Measurements from ENCODE around the gene FAM171A1. TPM values are rescaled to one million over a fixed set of nuclear protein-coding genes. Genes with fewer than 3 reads are reported as not detected.

FAM171A1 gene
- total RNA-seq, 1 donor: 16.8 TPM

DNA sequence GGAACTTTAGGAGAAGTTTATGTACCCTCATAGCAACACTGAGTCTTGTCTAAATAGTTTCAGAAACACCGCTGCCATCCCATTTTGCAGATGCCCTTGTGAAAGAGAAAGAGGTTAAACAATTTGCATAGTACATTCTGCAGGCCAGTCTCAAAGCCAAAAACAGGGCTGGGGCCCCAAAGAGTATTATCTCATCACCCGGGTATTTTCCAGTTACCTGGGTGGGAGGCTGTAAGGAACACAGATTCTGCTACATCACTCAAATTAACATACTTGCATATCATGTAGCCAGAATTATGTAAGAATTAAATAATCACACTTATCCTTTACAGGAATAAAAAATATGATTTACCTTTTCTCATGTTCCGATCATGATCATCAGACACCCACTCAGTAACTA lies 3.1 kb upstream of the FAM171A1 start:
- no peak overlapping the region for H3K4me3 ChIP-seq (ENCODE audit: low read depth, low read length)
- TF ChIP-seq, protein P1, sequence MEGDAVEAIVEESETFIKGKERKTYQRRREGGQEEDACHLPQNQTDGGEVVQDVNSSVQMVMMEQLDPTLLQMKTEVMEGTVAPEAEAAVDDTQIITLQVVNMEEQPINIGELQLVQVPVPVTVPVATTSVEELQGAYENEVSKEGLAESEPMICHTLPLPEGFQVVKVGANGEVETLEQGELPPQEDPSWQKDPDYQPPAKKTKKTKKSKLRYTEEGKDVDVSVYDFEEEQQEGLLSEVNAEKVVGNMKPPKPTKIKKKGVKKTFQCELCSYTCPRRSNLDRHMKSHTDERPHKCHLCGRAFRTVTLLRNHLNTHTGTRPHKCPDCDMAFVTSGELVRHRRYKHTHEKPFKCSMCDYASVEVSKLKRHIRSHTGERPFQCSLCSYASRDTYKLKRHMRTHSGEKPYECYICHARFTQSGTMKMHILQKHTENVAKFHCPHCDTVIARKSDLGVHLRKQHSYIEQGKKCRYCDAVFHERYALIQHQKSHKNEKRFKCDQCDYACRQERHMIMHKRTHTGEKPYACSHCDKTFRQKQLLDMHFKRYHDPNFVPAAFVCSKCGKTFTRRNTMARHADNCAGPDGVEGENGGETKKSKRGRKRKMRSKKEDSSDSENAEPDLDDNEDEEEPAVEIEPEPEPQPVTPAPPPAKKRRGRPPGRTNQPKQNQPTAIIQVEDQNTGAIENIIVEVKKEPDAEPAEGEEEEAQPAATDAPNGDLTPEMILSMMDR (IDR thresholded peaks at IDR 0.05; ENCODE audit: insufficient read depth, low read depth, low read length): no peak
- DNase-seq (ENCODE audit: low read depth): no peak

DNA sequence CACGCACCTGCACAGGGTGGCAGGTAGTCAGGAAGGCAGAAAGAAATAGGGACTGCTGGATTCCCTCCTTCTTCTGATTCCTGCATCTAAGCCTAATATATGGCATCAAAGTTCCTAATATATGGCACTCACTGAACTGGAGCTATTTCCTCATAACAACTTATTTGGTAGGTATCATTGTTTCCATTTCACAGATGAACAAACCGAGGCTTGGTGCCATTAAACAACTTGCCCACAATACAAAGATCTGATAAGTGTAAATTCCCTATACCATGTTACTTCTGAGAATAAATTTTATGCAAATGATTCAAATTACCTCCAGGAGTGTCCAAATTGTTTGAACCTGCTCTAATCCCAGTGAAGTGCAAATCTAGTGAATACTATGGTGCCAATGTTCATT lies 2.1 kb upstream of the FAM171A1 start:
- DNase-seq (ENCODE audit: low read depth): no peak
- H3K4me3 ChIP-seq (ENCODE audit: low read depth, low read length): no peak overlapping the region
- TF ChIP-seq, protein P1 (IDR thresholded peaks at IDR 0.05; ENCODE audit: insufficient read depth, low read depth, low read length): no peak

DNA sequence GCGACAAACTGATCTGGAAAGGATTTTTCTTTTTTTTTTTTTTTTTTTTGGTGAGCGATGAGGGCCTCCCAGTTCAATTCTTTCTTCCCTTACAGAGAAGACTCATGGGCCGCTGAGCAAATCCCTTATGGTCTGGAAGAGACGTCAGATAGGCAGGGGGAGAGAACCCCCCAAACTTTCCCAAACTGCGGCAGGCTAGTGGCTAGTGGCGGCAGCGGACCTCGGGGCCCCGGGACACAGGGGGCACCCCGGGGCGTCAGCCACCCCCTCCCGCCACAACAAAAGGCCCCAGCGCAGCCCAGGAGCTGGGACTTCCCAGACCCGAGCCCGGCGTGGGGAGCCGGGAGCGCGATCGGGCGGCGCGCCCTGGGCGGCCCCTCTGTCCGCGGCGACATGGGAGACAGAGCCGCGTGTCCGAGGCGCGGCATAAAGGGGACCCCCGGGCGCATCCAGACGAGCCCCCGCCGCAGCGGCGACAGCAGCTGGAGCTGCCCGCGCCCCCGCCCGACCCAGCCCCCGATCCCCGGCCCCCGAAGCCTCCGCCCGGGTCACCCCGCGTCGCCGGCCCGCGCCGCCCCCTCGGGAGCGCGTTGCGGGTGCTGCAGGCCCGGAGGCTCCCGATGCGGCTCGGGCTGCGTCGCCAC lies 755 bp downstream of the FAM171A1 start:
- H3K4me3 ChIP-seq (ENCODE audit: low read depth, low read length): peak overlapping the region; percentile 62
- DNase-seq (ENCODE audit: low read depth): peak; percentile 32
- TF ChIP-seq, protein P1 (IDR thresholded peaks at IDR 0.05; ENCODE audit: insufficient read depth, low read depth, low read length): no peak

DNA sequence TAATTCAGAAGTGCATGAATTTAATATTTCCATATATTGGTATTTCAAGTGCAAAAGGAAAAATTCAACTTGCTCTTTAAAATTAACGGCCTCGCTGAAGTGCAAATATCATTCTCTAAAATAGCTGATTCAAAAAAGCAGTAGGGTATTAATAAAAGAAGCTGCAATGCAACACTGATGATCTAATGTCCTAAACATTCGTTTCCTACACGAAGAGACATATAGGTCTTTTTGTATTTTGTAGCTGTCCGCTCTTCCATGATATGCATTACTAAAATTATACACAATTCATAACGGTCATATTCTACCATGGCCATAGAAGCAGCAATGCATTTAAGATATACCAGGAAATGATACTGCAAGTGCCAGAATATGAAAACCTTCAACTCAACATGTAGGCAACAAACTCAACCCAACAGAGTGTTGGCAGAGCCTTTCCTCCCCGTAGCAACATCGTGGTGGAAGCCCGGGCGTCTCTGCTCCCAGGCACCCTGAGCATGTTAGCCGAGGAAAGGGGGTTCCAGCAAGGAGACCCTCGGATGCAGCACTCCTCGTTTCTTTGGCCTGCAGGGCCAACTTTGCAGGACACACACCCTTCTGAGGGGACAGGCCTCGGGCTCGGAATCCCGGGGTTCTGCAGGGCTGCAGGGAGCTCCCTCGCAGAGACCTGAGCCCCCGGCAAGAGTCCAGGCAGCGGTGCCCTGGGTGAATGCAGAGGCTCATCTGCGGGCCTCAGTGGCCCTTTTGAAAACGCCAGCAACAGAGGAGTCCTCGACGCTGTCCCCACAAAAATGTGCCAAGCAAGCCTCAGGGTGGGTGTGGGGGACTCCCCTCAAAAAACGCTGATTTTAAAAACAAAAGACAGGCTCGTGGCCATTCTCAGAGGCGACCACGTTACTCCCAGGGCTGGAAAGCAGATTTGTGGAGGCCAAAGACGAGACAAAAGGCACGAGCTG lies 1.6 kb downstream of the FAM171A1 start:
- TF ChIP-seq, protein P1 (IDR thresholded peaks at IDR 0.05; ENCODE audit: insufficient read depth, low read depth, low read length): no peak
- H3K4me3 ChIP-seq (ENCODE audit: low read depth, low read length): peak overlapping the region; percentile 62
- no peak for DNase-seq (ENCODE audit: low read depth)

DNA sequence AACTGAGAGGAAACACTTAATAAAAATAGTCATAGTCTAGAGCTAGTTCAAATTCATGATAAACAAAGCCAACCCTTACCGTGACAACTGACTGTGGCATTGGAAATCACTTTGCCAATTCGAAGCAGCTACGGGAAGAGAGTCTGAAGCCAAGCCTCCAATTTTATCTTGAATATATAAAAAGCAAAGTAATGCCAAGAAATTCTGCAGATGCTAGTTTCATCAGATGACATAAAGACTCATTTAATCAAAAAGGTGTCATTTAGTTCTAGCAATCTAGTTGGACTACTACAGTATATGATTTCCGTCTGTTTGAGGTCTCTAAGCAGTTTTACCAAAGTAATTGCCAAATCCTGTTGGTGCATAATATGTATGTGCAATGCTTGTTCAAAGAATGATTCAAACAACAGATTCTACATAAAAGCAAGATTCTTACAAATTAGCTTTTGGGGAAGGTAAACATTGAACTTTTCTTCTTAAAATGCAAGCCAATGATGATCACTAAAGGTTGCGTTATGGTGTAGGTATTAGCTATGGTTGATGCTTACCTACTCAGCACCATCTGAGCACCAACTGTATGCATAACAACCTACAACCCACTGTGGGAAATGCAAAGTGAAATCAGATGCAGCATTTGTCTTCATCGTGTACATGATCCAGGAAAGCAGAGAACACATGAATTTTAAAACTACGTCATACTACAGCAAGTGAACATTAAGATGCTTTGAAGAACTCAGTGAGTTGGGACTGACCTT lies 2.8 kb downstream of the FAM171A1 start:
- TF ChIP-seq, protein P1 (IDR thresholded peaks at IDR 0.05; ENCODE audit: insufficient read depth, low read depth, low read length): no peak
- DNase-seq (ENCODE audit: low read depth): no peak
- no peak overlapping the region for H3K4me3 ChIP-seq (ENCODE audit: low read depth, low read length)

DNA sequence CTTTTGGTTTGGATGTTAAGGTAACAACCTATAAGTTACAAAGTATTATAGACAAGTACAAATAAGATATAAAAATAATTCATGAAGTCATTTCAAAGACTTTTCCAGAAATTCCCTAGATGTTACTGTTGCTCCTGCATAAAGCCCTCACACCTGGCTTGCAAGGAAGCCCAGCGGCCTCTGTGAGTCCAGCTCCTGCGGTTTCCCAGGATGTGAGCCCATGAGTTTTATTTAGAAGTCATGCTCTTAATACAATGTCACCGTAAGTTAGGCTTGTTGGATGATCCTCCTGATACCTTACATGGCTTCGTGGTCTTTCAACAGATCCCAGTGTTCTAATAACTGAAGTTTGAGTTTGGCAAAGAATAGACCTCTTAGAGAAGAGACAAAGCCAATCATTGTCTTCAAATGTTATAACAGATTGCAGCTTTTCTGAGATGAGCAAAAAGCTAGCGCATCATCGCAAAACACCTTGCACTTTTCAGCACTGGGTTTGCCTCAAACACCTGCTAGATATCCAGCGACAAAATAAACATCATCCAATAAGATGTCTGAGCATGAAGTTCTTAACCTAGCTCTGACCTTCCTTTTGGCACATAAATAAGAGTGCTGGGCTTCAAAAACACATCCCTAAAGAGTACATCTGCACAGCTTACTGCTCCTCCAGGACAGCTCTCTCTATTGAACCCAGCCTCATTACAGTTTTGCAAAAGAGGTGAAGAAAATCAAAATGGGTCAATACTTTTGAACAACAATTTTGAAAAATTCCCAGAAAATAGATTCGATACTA lies 3.6 kb downstream of the FAM171A1 start:
- TF ChIP-seq, protein P1 (IDR thresholded peaks at IDR 0.05; ENCODE audit: insufficient read depth, low read depth, low read length): no peak
- no peak overlapping the region for H3K4me3 ChIP-seq (ENCODE audit: low read depth, low read length)
- DNase-seq (ENCODE audit: low read depth): no peak
